HG03025 (cell line): ENCODE measurements around the gene TBCK.

ENCODE experiments used
- ATAC-seq: cut with Tn5 transposase; IDR thresholded peaks from one replicate; pipeline ENCODE4 v1.9.1; 2021; ENCODE audit warnings: mild to moderate bottlenecking, moderate library complexity; ENCODE audit not compliant: unreplicated experiment, low FRiP score

TBCK gene

GRCh38 chr4:106010761-106011160 lies 305.2 kb downstream of the TBCK start:
- ATAC-seq: no peak

- ATAC-seq: no peak
These were observed 313.0 kb downstream of the TBCK start for GRCh38 chr4:106002994-106003393.

GRCh38 chr4:105998171-105999063 lies 317.6 kb downstream of the TBCK start:
- no peak for ATAC-seq

- ATAC-seq: no peak
These were observed 319.2 kb downstream of the TBCK start for GRCh38 chr4:105996845-105997244.

- ATAC-seq: no peak
These were observed 321.0 kb downstream of the TBCK start for GRCh38 chr4:105994841-105995501.

GRCh38 chr4:105994061-105994460 lies 321.9 kb downstream of the TBCK start:
- ATAC-seq: no peak

- no peak for ATAC-seq
These were observed 323.2 kb downstream of the TBCK start for GRCh38 chr4:105992641-105993305.

- ATAC-seq: no peak
These were observed 324.3 kb downstream of the TBCK start for GRCh38 chr4:105991726-105992125.
